ENCODE data around the gene HRH2.

HRH2 gene

DNA sequence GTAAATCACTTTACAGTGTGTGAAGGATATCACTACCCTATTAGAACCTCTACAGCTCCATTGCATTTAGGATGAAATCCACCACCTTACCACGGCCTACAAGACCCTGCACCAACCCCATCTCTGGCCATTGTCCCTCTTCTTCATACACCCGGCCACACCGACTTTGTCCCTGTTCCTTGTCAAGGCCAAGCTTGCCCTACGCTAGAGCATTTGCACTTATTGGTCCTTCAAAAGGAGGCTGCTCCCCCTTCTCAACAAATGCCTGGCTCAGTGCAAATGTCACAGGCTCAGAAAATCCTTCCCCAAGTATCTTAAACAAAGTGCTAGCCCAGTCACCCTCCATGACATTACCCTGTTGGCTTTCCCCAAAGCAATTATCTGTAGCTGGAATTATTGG is 4.1 kb upstream of the HRH2 start:
- no peaks in the 10 kb centered on the region for H3K79me2 ChIP-seq (ENCODE audit: insufficient read depth, low read depth)
- H3K4me3 ChIP-seq (IDR thresholded peaks at IDR 0.05; ENCODE audit: insufficient read depth, low read depth, low read length) = no peak overlapping the region
- TF ChIP-seq, protein P1, sequence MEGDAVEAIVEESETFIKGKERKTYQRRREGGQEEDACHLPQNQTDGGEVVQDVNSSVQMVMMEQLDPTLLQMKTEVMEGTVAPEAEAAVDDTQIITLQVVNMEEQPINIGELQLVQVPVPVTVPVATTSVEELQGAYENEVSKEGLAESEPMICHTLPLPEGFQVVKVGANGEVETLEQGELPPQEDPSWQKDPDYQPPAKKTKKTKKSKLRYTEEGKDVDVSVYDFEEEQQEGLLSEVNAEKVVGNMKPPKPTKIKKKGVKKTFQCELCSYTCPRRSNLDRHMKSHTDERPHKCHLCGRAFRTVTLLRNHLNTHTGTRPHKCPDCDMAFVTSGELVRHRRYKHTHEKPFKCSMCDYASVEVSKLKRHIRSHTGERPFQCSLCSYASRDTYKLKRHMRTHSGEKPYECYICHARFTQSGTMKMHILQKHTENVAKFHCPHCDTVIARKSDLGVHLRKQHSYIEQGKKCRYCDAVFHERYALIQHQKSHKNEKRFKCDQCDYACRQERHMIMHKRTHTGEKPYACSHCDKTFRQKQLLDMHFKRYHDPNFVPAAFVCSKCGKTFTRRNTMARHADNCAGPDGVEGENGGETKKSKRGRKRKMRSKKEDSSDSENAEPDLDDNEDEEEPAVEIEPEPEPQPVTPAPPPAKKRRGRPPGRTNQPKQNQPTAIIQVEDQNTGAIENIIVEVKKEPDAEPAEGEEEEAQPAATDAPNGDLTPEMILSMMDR (conservative IDR thresholded peaks at IDR 0.05; ENCODE audit: low read depth, low read length) = no peak
- H3K36me3 ChIP-seq (ENCODE audit: insufficient read depth) = no peaks in the 10 kb centered on the region
- H2AFZ ChIP-seq (ENCODE audit: low read depth) = no peak overlapping the region
- no peaks in the 10 kb centered on the region for H3K4me1 ChIP-seq (ENCODE audit: low read depth, poor library complexity, severe bottlenecking)
- no peak overlapping the region for H3K4me2 ChIP-seq
- no peak overlapping the region for H3K9ac ChIP-seq
- H4K20me1 ChIP-seq (ENCODE audit: insufficient read depth) = no peaks in the 10 kb centered on the region
- no peak overlapping the region for H3K27ac ChIP-seq
- H3K27me3 ChIP-seq (ENCODE audit: insufficient read depth, low read depth) = no peaks in the 10 kb centered on the region

DNA sequence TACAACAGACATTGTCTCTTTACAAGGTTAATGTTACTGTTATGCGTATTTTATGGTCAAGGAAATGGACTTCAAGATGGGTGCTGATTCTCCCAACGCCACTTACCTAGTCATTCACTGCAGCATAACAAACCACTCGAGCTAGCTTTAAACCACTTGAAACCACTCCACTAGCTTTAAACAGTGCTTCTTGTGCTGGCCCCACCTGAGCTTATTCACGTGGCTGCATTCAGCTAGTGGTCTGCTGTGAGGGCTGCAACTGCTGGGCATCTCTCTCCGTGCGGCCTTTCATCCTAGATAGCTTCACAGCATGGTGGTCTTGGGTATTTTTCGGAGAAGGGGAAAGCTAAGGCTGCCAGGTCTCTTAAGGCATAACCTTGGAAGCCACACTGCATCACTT is 3.5 kb upstream of the HRH2 start:
- no peaks in the 10 kb centered on the region for H3K79me2 ChIP-seq (ENCODE audit: insufficient read depth, low read depth)
- no peaks in the 10 kb centered on the region for H3K27me3 ChIP-seq (ENCODE audit: insufficient read depth, low read depth)
- no peaks in the 10 kb centered on the region for H3K4me1 ChIP-seq (ENCODE audit: low read depth, poor library complexity, severe bottlenecking)
- no peak overlapping the region for H2AFZ ChIP-seq (ENCODE audit: low read depth)
- H3K36me3 ChIP-seq (ENCODE audit: insufficient read depth) = no peaks in the 10 kb centered on the region
- no peak overlapping the region for H3K9ac ChIP-seq
- H3K4me2 ChIP-seq = no peak overlapping the region
- no peak overlapping the region for H3K27ac ChIP-seq
- H4K20me1 ChIP-seq (ENCODE audit: insufficient read depth) = no peaks in the 10 kb centered on the region
- H3K4me3 ChIP-seq (IDR thresholded peaks at IDR 0.05; ENCODE audit: insufficient read depth, low read depth, low read length) = no peak overlapping the region
- TF ChIP-seq, protein P1 (conservative IDR thresholded peaks at IDR 0.05; ENCODE audit: low read depth, low read length) = no peak

DNA sequence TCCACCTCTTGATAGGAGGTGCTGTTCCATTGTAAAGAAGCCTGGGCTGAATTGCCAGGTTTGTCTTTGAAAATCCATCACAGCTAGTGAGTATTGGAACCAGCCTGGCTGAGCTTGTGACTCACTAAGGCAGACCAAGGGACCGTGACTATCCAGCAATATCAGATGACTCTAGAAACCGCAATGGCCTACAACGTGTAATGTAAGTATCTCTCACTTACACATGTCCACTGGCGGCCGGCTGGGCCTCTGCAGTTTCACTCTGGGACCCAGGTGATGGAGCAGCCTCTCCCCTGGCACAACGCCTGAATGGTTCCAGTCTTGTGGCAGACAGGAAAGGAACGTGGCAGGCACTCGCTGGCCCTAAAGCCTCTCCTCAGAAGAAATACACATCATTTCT is 3.1 kb upstream of the HRH2 start:
- no peak overlapping the region for H3K27ac ChIP-seq
- no peaks in the 10 kb centered on the region for H3K4me1 ChIP-seq (ENCODE audit: low read depth, poor library complexity, severe bottlenecking)
- no peaks in the 10 kb centered on the region for H3K27me3 ChIP-seq (ENCODE audit: insufficient read depth, low read depth)
- H3K36me3 ChIP-seq (ENCODE audit: insufficient read depth) = no peaks in the 10 kb centered on the region
- H3K4me2 ChIP-seq = no peak overlapping the region
- H3K79me2 ChIP-seq (ENCODE audit: insufficient read depth, low read depth) = no peaks in the 10 kb centered on the region
- H4K20me1 ChIP-seq (ENCODE audit: insufficient read depth) = no peaks in the 10 kb centered on the region
- TF ChIP-seq, protein P1 (conservative IDR thresholded peaks at IDR 0.05; ENCODE audit: low read depth, low read length) = no peak
- H2AFZ ChIP-seq (ENCODE audit: low read depth) = no peak overlapping the region
- no peak overlapping the region for H3K9ac ChIP-seq
- H3K4me3 ChIP-seq (IDR thresholded peaks at IDR 0.05; ENCODE audit: insufficient read depth, low read depth, low read length) = no peak overlapping the region

DNA sequence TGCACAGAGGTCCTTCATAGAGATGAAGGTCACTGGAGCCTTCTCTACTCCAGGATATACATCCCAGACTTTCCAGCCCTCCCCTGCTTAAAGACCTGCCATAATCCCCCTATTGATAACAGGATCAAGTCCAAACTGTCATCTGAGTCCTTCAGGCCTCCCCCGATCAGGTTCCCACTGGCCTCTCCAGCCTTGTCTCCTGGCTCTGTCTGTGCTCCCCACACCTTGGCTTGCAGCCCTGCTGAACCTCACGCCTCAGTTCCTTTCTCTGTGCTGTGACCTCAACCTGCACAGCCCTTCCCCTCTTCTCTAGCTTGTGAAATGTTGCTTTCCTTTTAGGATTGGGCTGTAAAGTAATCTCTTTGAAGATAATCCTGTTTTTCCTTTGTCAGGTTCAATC is 2.5 kb upstream of the HRH2 start:
- Histone ChIP-seq H3K9ac (no peak overlapping the region), H3K4me2 (no peak overlapping the region), H2AFZ (ENCODE audit: low read depth) (no peak overlapping the region), H3K4me3 (IDR thresholded peaks at IDR 0.05; ENCODE audit: insufficient read depth, low read depth, low read length) (no peak overlapping the region), H3K27me3 (ENCODE audit: insufficient read depth, low read depth) (no peaks in the 10 kb centered on the region), H4K20me1 (ENCODE audit: insufficient read depth) (no peaks in the 10 kb centered on the region), H3K36me3 (ENCODE audit: insufficient read depth) (no peaks in the 10 kb centered on the region), H3K27ac (no peak overlapping the region), H3K4me1 (ENCODE audit: low read depth, poor library complexity, severe bottlenecking) (no peaks in the 10 kb centered on the region), H3K79me2 (ENCODE audit: insufficient read depth, low read depth) (no peaks in the 10 kb centered on the region)
- TF ChIP-seq, protein P1 (conservative IDR thresholded peaks at IDR 0.05; ENCODE audit: low read depth, low read length) = no peak

DNA sequence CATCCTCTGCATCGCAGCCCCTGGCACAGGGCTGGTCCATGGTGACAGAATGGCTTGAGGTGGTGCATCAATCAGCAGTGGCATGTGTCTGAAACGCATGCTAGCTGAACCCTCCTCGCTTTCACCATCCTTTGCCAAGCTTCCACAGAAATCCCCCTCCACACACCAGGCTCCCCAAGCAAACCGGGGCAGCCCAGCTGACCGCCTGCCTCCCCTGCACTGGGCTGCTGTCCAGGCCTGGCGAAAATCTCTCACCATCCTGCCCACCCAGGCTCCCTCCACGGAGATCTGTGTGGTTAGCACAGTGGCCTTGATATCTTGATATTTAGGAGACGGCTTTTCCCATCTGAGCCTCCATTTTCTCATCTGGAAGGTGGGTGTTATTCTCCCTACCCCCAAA is 905 bp upstream of the HRH2 start:
- H4K20me1 ChIP-seq (ENCODE audit: insufficient read depth) = no peaks in the 10 kb centered on the region
- H2AFZ ChIP-seq (ENCODE audit: low read depth) = no peak overlapping the region
- no peaks in the 10 kb centered on the region for H3K27me3 ChIP-seq (ENCODE audit: insufficient read depth, low read depth)
- no peaks in the 10 kb centered on the region for H3K79me2 ChIP-seq (ENCODE audit: insufficient read depth, low read depth)
- no peak overlapping the region for H3K27ac ChIP-seq
- TF ChIP-seq, protein P1 (conservative IDR thresholded peaks at IDR 0.05; ENCODE audit: low read depth, low read length) = no peak
- no peaks in the 10 kb centered on the region for H3K36me3 ChIP-seq (ENCODE audit: insufficient read depth)
- H3K9ac ChIP-seq = no peak overlapping the region
- H3K4me3 ChIP-seq (IDR thresholded peaks at IDR 0.05; ENCODE audit: insufficient read depth, low read depth, low read length) = no peak overlapping the region
- no peaks in the 10 kb centered on the region for H3K4me1 ChIP-seq (ENCODE audit: low read depth, poor library complexity, severe bottlenecking)
- H3K4me2 ChIP-seq = no peak overlapping the region
